Measurements from ENCODE around the gene GDI1. TPM values are rescaled to one million over a fixed set of nuclear protein-coding genes. Genes with fewer than 3 reads are reported as not detected.

The GDI1 gene
- total RNA-seq, 1 donor from 2014 or later: 98.5 TPM

DNA sequence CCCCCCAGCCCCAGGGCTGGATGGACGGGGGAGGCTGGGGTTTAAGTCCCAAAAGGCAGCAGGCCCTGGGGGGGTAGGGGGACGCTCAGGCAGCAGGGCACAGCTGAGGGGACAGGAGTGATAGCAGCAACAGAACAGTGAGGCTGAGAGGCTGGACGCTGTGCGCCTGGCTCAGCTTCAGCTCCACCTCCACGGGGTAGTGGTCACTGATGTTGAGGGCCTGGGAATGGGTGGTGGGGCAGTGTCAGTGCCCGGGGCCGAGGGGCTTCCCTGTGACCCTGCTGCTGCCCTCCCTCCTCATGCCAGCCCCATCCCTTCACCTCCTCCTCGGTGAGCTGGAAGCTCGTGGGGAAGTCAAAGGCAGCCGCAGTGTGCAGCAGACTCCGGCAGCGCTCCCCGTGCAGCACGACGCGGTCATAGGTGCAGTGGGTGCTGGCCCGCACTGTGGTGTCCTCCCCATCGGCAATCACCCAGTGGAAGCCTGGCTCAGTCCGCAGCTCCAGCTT lies 34.3 kb upstream of the GDI1 start:
- no peak for DNase-seq (ENCODE audit: low read depth)
- Histone ChIP-seq H3K27me3 (ENCODE audit: control insufficient read depth, insufficient read depth, low read length) (no peaks in the 10 kb centered on the region), H3K36me3 (ENCODE audit: control insufficient read depth, insufficient read depth, low read length) (peaks cover 11% of the 10 kb centered on the region), H3K4me3 (ENCODE audit: low read depth, low read length) (no peak overlapping the region)
- TF ChIP-seq CTCF (IDR thresholded peaks at IDR 0.05; ENCODE audit: insufficient read depth, low read length, severe bottlenecking): no peak
- no peak for FAIRE-seq

DNA sequence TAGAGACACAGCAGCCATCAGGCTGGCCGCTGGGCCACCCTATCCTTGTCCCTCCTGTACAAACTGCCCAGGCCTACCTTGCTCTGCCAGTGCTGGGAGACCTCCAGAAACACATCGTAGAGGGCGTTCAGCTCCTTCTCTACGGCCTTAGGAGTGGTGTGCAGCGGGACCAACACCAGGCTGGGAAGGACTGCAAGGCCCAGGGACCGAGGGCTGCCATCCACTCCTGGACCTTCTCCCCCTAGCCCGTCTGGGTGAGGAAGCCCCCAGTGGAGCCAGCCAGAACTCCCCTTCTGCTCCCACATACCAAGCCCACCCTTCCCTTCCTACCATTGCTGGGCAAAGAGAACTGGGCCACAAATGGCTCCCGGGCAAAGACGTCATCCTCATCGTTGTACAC lies 33.8 kb upstream of the GDI1 start:
- DNase-seq (ENCODE audit: low read depth) (no peak), FAIRE-seq (no peak)
- Histone ChIP-seq H3K4me3 (ENCODE audit: low read depth, low read length) (no peak overlapping the region), H3K36me3 (ENCODE audit: control insufficient read depth, insufficient read depth, low read length) (peaks cover 11% of the 10 kb centered on the region), H3K27me3 (ENCODE audit: control insufficient read depth, insufficient read depth, low read length) (no peaks in the 10 kb centered on the region)
- no peak for TF ChIP-seq CTCF (IDR thresholded peaks at IDR 0.05; ENCODE audit: insufficient read depth, low read length, severe bottlenecking)

- no peak for TF ChIP-seq CTCF (IDR thresholded peaks at IDR 0.05; ENCODE audit: insufficient read depth, low read length, severe bottlenecking)
- Histone ChIP-seq H3K36me3 (ENCODE audit: control insufficient read depth, insufficient read depth, low read length) (peaks cover 10% of the 10 kb centered on the region), H3K27me3 (ENCODE audit: control insufficient read depth, insufficient read depth, low read length) (no peaks in the 10 kb centered on the region), H3K4me3 (ENCODE audit: low read depth, low read length) (no peak overlapping the region)
- FAIRE-seq: no peak
- DNase-seq (ENCODE audit: low read depth): no peak
Observed at GRCh38 chrX:154403858-154404257, 33.1 kb upstream of the GDI1 start.

DNA sequence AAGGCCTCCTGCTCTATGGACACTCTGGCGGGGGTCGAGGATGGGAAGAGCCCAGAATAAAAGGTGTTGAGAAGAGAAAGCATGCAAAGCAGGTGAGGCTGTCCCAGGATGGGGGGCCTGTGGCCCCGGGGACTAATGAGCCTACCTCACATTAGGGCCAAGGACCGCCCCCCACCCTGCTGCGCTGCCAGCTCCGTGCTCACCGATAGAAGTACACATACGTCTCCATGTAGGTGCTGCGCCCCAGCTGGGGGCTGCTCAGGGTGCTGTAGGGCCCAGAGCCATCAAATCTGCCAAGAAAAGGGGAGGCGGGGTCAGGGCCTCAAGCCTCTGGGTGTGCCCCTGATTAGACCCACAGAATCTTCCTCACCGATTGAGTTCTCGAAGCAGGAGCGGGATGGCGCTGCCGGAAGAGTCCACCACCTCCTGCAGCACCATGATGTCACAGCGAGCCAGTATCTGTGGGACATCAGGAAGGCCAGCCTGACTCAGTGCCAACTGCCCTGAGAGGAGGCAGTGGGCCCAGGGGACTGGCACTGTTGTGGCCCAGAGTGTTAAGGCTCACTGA lies 32.2 kb upstream of the GDI1 start:
- DNase-seq (ENCODE audit: low read depth): no peak
- no peak for FAIRE-seq

DNA sequence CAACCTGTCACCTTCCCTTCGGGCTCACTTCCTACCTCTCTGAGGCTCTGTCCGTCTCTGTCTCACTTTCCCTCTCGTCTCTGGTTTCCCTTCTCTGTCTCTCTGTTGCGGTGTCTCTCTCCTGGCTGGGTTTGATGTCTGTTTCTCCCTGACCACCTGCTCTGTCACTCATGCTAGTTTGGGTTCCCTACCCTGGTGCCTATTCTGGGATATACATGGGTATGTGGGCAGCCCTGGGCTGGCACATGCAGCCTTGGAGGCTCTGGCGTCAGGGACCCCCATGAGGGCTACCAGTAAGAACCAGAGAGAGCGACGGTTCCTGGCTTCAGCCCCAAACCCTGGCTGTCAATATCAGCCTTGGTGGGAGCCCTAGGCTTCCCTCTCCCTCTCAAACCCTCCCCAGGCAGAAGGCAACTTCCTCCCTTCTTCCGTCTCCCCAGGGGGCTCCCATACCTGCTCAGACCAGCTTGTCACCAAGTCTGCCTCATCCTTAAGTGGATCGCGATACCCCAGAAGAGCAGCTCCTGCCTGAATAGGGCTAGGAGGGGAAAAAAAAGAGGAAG lies 28.2 kb upstream of the GDI1 start:
- FAIRE-seq: no peak
- H3K36me3 ChIP-seq (ENCODE audit: control insufficient read depth, insufficient read depth, low read length): peaks cover 2% of the 10 kb centered on the region

More for the DNA sequence above, 32.2 kb upstream of the GDI1 start:
- Histone ChIP-seq H3K36me3 (ENCODE audit: control insufficient read depth, insufficient read depth, low read length) (peaks cover 3% of the 10 kb centered on the region), H3K4me3 (ENCODE audit: low read depth, low read length) (no peak overlapping the region), H3K27me3 (ENCODE audit: control insufficient read depth, insufficient read depth, low read length) (no peaks in the 10 kb centered on the region)
- TF ChIP-seq CTCF (IDR thresholded peaks at IDR 0.05; ENCODE audit: insufficient read depth, low read length, severe bottlenecking): no peak

More for the DNA sequence above, 28.2 kb upstream of the GDI1 start:
- no peak for TF ChIP-seq CTCF (IDR thresholded peaks at IDR 0.05; ENCODE audit: insufficient read depth, low read length, severe bottlenecking)
- no peak for DNase-seq (ENCODE audit: low read depth)
- Histone ChIP-seq H3K27me3 (ENCODE audit: control insufficient read depth, insufficient read depth, low read length) (no peaks in the 10 kb centered on the region), H3K4me3 (ENCODE audit: low read depth, low read length) (peak overlapping the region; percentile 40)
